Measurements from ENCODE around the gene RAB8B.

DNA sequence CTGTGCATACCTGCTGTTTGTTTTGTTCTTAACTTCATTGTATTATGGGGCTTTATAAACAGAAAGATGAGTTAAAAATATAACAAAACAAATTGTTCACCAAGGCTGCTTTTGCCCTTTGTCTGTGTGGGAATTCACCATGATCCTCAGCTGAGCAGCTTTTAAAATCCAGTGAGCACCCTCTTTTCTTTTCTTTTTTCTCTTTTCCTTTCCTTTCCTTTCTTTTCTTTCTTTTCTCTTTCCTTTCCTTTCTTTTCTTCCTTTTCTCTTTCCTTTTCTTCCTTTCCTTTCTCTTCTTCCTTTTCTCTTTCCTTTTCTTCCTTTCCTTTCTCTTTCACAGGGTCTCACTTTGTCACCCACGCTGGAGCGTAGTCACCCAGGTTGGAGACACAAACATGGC is 38.3 kb downstream of the RAB8B start:
- TF ChIP-seq POLR2AphosphoS5 (IDR thresholded peaks at IDR 0.05; ENCODE audit: borderline replicate concordance, low read depth, low read length) = no peak
- no peak for TF ChIP-seq EZH2 (IDR thresholded peaks at IDR 0.05)

Data from SK-N-MC (cell line).